HepG2 (cell line): Measurements from ENCODE around the gene FUBP3. TPM values are rescaled to one million over a fixed set of nuclear protein-coding genes. Genes with fewer than 3 reads are reported as not detected.

ENCODE experiments used
- CENPT ChIP-seq: sonication (generic); formaldehyde crosslinking; IDR thresholded peaks from 2 replicates; pipeline ENCODE4 v1.8.0; 2022; ENCODE audit warnings: low read depth, mild to moderate bottlenecking, moderate library complexity, missing genetic modification reagents
- HNF1B ChIP-seq: sonication (generic); formaldehyde crosslinking; IDR thresholded peaks from 2 replicates; pipeline ENCODE4 v1.5.1; 2020; ENCODE audit warnings: mild to moderate bottlenecking, moderate library complexity, missing genetic modification reagents
- KAT8 ChIP-seq: IDR thresholded peaks from 2 replicates; pipeline ENCODE4 v1.6.1; 2016; ENCODE audit warnings: missing genetic modification reagents, missing compliant biosample characterization
- MED8 ChIP-seq: sonication (generic); formaldehyde crosslinking; IDR thresholded peaks from 2 replicates; pipeline ENCODE4 v1.8.1; 2023; ENCODE audit warnings: mild to moderate bottlenecking, missing genetic modification reagents; ENCODE audit not compliant: insufficient replicate concordance
- NFIC ChIP-seq: IDR thresholded peaks from 2 replicates; pipeline ENCODE4 v1.6.1; 2012; ENCODE audit warnings: mild to moderate bottlenecking, low read length, inconsistent platforms
- NFYB ChIP-seq: sonication (generic); formaldehyde crosslinking; IDR thresholded peaks from 2 replicates; pipeline ENCODE4 v1.4.0; 2020; ENCODE audit warnings: missing genetic modification reagents
- PBX3 ChIP-seq: sonication (generic); formaldehyde crosslinking; IDR thresholded peaks from 2 replicates; pipeline ENCODE4 v1.8.1; 2023; ENCODE audit warnings: missing genetic modification reagents, inconsistent platforms, borderline replicate concordance
- POLR2A ChIP-seq, 2 experiments: IDR thresholded peaks; 2 replicates each; pipeline ENCODE4 v1.6.1; 2011; ENCODE audit warnings: low read depth in 2 of 2, low read length in 2 of 2, mild to moderate bottlenecking in 1 of 2, moderate library complexity in 1 of 2; ENCODE audit not compliant: insufficient read depth in 1 of 2
- SRF ChIP-seq: IDR thresholded peaks from 2 replicates; pipeline ENCODE4 v1.6.1; 2011; ENCODE audit warnings: mild to moderate bottlenecking, low read depth, low read length, moderate library complexity
- ZBTB10 ChIP-seq: sonication (generic); formaldehyde crosslinking; IDR thresholded peaks from 2 replicates; pipeline ENCODE4 v1.4.0; 2020; ENCODE audit warnings: missing genetic modification reagents, borderline replicate concordance
- ZNF121 ChIP-seq: sonication (generic); formaldehyde crosslinking; IDR thresholded peaks from 2 replicates; pipeline ENCODE4 v1.5.0; 2020; ENCODE audit warnings: mild to moderate bottlenecking, missing genetic modification reagents
- ZNF350 ChIP-seq: sonication (generic); formaldehyde crosslinking; IDR thresholded peaks from 2 replicates; pipeline ENCODE4 v1.4.0; 2020; ENCODE audit warnings: mild to moderate bottlenecking, low read depth, missing genetic modification reagents, borderline replicate concordance
- ZNF382 ChIP-seq: sonication (generic); formaldehyde crosslinking; IDR thresholded peaks from 2 replicates; pipeline ENCODE4 v1.5.0; 2020; ENCODE audit warnings: missing genetic modification reagents, mild to moderate bottlenecking, borderline replicate concordance
- ZNF557 ChIP-seq: sonication (generic); formaldehyde crosslinking; IDR thresholded peaks from 2 replicates; pipeline ENCODE4 v1.4.0; 2020; ENCODE audit warnings: missing genetic modification reagents
- ZNF562 ChIP-seq: sonication (generic); formaldehyde crosslinking; IDR thresholded peaks from 2 replicates; pipeline ENCODE4 v1.8.0; 2022; ENCODE audit warnings: missing genetic modification reagents, borderline replicate concordance
- ZNF879 ChIP-seq: sonication (generic); formaldehyde crosslinking; IDR thresholded peaks from 2 replicates; pipeline ENCODE4 v1.8.1; 2023; ENCODE audit warnings: missing genetic modification reagents
- polyA plus RNA-seq, 8 experiments: library from polyadenylated mRNA; depleted of rRNA in 3 of 8; stranded (reverse) in 7 of 8; unstranded in 1 of 8; fragments of >200 nt; fragmentation: Illumina TruSeq in 4 of 8; extraction: Trizol in 4 of 8; gene quantifications; 2 replicates each; pipeline versions ENCODE4 v1.2.1 to v1.2.3, GENCODE V29; 2011 to 2016; ENCODE audit warnings: low read depth in 4 of 8, missing spikeins in 1 of 8, mixed read lengths in 1 of 8; ENCODE audit not compliant: insufficient read depth in 1 of 8
- total RNA-seq, 5 experiments: library from RNA; depleted of rRNA; stranded (reverse); fragments of >200 nt; fragmentation: Illumina TruSeq; extraction: Trizol; gene quantifications; 2 replicates each; pipeline ENCODE4 v1.2.3, GENCODE V29; 2016; ENCODE audit warnings: low read depth in 1 of 5
- TF ChIP-seq, protein P1 (sequence below): sonication (generic); formaldehyde crosslinking; IDR thresholded peaks from 2 replicates; pipeline ENCODE4 v1.8.1; 2023; ENCODE audit warnings: mild to moderate bottlenecking, missing genetic modification reagents

FUBP3 gene
- total and polyA plus RNA-seq, 2 of the 13 experiments (the other 11 are each of a cell fraction or from before 2014, with no cell fraction given) = 28.7 to 40.0 TPM

DNA sequence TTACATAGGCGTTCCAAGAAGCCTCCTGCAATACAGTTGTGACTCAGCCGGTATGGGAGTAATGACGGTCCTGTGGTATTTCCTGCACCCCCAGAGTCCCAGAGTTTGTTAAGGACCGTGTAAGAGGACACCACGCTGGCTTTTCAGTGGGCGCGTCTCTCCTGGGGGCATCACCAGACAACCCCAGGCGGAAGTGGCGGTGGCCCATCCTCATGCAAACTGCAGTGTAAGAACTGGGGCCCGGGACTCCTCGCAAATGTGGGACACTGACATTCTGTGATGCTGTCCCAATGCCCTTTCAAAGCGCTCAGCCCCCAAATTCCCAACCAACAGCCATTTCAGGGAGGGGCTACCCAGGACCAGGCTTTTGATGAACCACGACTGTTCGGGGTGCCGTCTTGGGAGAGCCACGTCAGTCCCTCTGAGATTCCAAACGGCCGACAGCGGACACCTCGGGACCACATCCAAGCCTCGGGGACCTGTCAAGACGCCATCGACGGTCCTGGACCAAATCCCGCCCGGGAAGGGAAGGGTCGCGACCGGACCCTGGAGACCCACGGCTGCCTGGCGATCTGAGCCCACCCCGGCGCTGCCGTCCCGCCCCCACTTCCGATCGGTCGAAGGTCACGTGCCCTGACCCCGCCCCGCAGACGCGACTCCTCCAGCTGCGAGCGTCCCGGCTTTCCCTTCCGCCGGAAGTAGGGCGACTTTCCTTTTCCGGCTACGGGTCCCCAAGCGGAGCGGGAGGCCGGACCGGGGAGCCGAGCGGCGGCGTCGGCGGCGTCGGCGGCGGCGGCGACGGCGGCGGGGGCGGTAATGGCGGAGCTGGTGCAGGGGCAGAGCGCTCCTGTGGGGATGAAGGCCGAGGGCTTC is at the start of gene FUBP3 (continued):
- TF ChIP-seq ZBTB10 (CRISPR knock-in tag) (peak; percentile 48; the same call in 1 of the 2 replicates), MED8 (CRISPR knock-in tag) (peak; percentile 65), NFYB (CRISPR knock-in tag) (peak; percentile 63), PBX3 (CRISPR knock-in tag) (no peak), ZNF121 (CRISPR knock-in tag) (peak; percentile 43; the same call in 1 of the 2 replicates), HNF1B (CRISPR knock-in tag) (0 out of 2 replicates have a peak, but pooled peaks have one; percentile 10), CENPT (CRISPR knock-in tag) (peak; percentile 54; the same call in 1 of the 2 replicates), ZNF562 (CRISPR knock-in tag) (no peak), ZNF382 (CRISPR knock-in tag) (no peak), ZNF350 (CRISPR knock-in tag) (peak; percentile 41; the same call in 1 of the 2 replicates), KAT8 (CRISPR knock-in tag) (peak; percentile 90), POLR2A (IDR thresholded peaks at IDR 0.05; ENCODE audit: insufficient read depth in 1 of 2, low read depth in 2 of 2, low read length in 2 of 2) (peak; percentile 79 to 97), ZNF879 (CRISPR knock-in tag) (0 out of 2 replicates have a peak, but pooled peaks have one; percentile 47), NFIC (0 out of 2 replicates have a peak, but pooled peaks have one; percentile 42), SRF (peak; percentile 63), ZNF557 (no peak)
- TF ChIP-seq, protein P1, sequence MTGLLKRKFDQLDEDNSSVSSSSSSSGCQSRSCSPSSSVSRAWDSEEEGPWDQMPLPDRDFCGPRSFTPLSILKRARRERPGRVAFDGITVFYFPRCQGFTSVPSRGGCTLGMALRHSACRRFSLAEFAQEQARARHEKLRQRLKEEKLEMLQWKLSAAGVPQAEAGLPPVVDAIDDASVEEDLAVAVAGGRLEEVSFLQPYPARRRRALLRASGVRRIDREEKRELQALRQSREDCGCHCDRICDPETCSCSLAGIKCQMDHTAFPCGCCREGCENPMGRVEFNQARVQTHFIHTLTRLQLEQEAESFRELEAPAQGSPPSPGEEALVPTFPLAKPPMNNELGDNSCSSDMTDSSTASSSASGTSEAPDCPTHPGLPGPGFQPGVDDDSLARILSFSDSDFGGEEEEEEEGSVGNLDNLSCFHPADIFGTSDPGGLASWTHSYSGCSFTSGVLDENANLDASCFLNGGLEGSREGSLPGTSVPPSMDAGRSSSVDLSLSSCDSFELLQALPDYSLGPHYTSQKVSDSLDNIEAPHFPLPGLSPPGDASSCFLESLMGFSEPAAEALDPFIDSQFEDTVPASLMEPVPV (CRISPR knock-in tag) = no peak
